Measurements from ENCODE around the gene CFAP91. TPM values are rescaled to one million over a fixed set of nuclear protein-coding genes. Genes with fewer than 3 reads are reported as not detected.

CFAP91 gene
- total RNA-seq, 6 experiments from 2014 or later, result 0.09 to 5.7 (median 1.1) TPM

DNA sequence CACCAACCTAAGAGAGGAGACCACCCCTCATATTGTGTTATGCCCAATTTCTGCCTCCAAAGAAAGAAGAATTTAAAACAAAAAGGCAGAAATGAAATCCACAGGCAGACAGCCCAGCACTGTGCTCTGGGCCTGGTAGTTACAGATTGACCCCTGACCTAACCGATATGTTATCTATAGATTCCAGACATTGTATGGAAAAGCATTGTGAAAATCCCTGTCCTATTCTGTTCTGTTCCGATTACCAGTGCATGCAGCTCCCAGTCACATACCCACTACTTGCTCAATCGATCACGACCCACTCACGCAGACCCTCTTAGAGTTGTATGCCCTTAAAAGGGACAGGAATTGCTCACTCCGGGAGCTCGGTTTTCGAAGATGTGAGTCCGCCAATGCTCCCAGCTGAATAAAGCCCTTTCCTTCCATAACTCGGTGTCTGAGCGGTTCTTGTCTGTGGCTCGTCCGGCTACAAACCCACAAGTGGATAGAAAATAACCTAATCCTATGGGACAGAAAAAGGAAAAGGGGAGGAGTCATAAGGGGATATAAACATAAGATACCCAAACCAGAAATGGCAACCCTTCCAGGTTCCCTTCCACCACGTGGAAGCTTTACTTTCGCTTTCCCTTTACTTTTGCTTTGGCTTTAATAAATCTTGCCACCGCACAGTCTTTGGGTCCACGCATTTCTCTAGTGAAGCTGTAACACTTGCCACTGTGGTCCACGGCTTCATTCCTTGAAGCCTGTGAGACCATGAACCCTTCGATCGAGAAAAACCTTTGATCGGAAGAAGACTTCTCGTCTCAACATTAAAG, 1.7 kb upstream of the CFAP91 start:
- no peak for ATAC-seq
- 67% methylated on average over 9 of the region's 22 CpGs for WGBS (ENCODE audit: insufficient coverage, low coverage, low lambda C conversion rate, missing lambda C conversion rate)
- Histone ChIP-seq H3K27ac (no peak overlapping the region), H3K36me3 (no peaks in the 10 kb centered on the region), H3K27me3 (no peaks in the 10 kb centered on the region), H3K4me3 (no peak overlapping the region), H3K9me3 (no peaks in the 10 kb centered on the region), H3K4me1 (peaks cover 0 to 16% (median 5%) of the 10 kb centered on the region in 4 donors)
- intact Hi-C loops (cut with DNase I), result no loop called here
- TF ChIP-seq CTCF (IDR thresholded peaks at IDR 0.05) (no peak), POLR2A (IDR thresholded peaks at IDR 0.05) (no peak)
- DNase-seq, result no peak

DNA sequence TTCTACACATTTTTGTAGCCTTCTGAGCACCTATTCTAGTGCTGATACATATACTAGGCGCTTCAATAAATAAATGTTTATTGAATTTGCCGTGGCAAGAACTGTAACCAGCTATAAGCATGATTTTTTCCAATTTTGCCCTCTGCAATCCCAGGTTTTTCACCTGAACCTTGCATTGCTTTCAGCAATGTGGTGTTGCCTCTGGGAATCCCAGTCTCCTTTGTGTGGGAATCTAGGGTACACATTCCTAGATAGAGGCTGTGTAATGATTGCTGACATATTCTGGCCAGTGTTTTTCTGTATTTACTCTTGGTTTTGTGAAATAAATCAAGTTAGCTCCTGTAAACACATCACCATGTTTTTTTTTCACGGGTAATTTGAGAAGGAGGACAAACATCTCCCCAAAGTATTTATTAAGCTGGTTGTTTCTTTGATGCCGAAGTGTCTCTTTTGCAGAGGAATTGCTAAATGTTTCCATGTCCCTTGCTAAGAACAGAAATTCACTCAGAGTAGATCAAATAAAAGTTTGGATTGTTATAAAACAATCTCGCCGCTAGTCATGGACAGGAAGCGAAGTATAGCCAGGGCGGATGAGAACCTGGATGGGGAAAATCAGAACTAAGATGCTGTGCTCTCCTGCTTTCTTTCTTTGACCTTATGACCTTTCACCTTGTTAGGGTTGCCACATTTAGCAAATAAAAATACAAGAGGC, 1.2 kb downstream of the CFAP91 start:
- TF ChIP-seq POLR2A (IDR thresholded peaks at IDR 0.05), result no peak
- no peak for TF ChIP-seq CTCF (IDR thresholded peaks at IDR 0.05)
- no peak for DNase-seq
- Histone ChIP-seq H3K27ac (no peak overlapping the region), H3K27me3 (no peaks in the 10 kb centered on the region), H3K9me3 (no peaks in the 10 kb centered on the region), H3K36me3 (no peaks in the 10 kb centered on the region), H3K4me1 (peaks cover 0 to 16% (median 5%) of the 10 kb centered on the region in 4 donors), H3K4me3 (no peak overlapping the region)
- peak; percentile 3 to 58 (median 32) for ATAC-seq
- intact Hi-C loops (cut with DNase I), result no loop called here
- WGBS (ENCODE audit: insufficient coverage, low coverage, low lambda C conversion rate, missing lambda C conversion rate), result 18% methylated on average over 8 of the region's 8 CpGs

DNA sequence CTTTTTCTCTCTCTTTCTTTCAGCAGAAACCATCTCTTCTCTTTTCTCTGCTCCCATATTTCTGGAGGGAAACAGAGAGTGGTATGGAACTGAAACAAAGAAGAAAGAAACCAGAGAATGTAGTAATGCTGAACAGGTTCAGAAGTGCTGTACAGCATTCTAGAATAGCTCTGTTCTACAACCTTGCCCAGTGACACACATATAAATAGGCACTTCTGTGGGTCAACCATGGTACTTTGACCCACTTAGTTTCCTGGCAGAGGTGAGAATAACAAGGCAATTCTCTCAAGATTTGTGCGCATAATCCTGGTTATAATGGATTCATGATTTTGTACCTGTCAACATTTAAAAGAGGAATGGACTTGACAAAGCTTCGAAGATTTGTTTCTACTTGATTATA, 12.3 kb downstream of the CFAP91 start:
- H3K27ac ChIP-seq, result peak overlapping the region in 2 of 3 donors; percentile 29 to 39
- intact Hi-C loops (cut with DNase I), result no loop called here
- H3K27me3 ChIP-seq, result no peaks in the 10 kb centered on the region
- no peaks in the 10 kb centered on the region for H3K9me3 ChIP-seq
- H3K4me1 ChIP-seq, result peaks cover 0 to 31% (median 20%) of the 10 kb centered on the region in 4 donors
- no peaks in the 10 kb centered on the region for H3K36me3 ChIP-seq
- no peak for DNase-seq
- peak; percentile 65 to 73 (median 70) for ATAC-seq
- TF ChIP-seq CTCF (IDR thresholded peaks at IDR 0.05) (no peak), POLR2A (IDR thresholded peaks at IDR 0.05) (no peak)
- WGBS (ENCODE audit: insufficient coverage, low coverage, low lambda C conversion rate, missing lambda C conversion rate), result 39% methylated on average over 2 of the region's 2 CpGs
- H3K4me3 ChIP-seq, result no peak overlapping the region

- intact Hi-C loops (cut with DNase I), result no loop called here
- Histone ChIP-seq H3K27me3 (no peaks in the 10 kb centered on the region), H3K9me3 (no peaks in the 10 kb centered on the region), H3K36me3 (no peaks in the 10 kb centered on the region), H3K27ac (peak overlapping the region in 2 of 3 donors; percentile 27 to 47), H3K4me3 (no peak overlapping the region), H3K4me1 (peaks cover 0 to 31% (median 20%) of the 10 kb centered on the region in 4 donors)
- peak; percentile 68 to 89 (median 83) for DNase-seq
- TF ChIP-seq CTCF (IDR thresholded peaks at IDR 0.05) (no peak), POLR2A (IDR thresholded peaks at IDR 0.05) (no peak)
- 27% methylated on average over 3 of the region's 3 CpGs for WGBS (ENCODE audit: insufficient coverage, low coverage, low lambda C conversion rate, missing lambda C conversion rate)
- peak; percentile 95 to 99 (median 98) for ATAC-seq
These were observed 14.2 kb downstream of the CFAP91 start for GRCh38 chr3:119716998-119717397.
